ENCODE results near the gene FMOD.

DNA sequence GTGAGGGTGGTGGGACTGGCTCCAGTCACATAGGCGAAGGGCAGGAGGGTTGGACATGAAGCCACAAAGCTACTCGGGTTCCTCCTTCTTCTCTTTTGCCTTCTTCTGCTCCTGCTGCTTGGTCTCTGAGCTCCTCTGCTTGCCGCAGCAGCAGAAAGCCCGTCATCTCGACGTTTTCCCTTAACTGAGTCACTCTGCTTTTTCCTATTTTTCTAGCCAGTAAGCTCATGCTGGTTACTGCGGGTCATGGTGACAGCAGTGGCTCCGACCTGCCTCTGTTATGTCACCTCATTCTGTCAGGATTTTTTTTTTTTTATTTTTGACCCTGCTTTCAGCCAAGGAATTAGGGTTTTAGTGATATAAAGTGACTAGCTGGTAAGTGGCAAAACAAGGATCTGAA lies 2.6 kb upstream of the FMOD start:
- no peak for TF ChIP-seq CTCF (conservative IDR thresholded peaks at IDR 0.05)
- no peak for TF ChIP-seq EZH2 (IDR thresholded peaks at IDR 0.05; ENCODE audit: low read depth)

Data from PC-9 (cell line).